C4-2B (cell line): Measurements from ENCODE around the gene SSBP3.

Experiments used
- H3K27ac ChIP-seq: fragments of 450-650 bp; 2 replicates; pipeline ENCODE4 v1.5.1; 2017
- CTCF ChIP-seq: fragments of 450-650 bp; conservative IDR thresholded peaks from 2 replicates; pipeline ENCODE4 v1.5.1; 2017; ENCODE audit warnings: mild to moderate bottlenecking
- ZFX ChIP-seq: fragments of 450-650 bp; IDR thresholded peaks from 2 replicates; pipeline ENCODE4 v1.6.1; 2017

The SSBP3 gene

DNA sequence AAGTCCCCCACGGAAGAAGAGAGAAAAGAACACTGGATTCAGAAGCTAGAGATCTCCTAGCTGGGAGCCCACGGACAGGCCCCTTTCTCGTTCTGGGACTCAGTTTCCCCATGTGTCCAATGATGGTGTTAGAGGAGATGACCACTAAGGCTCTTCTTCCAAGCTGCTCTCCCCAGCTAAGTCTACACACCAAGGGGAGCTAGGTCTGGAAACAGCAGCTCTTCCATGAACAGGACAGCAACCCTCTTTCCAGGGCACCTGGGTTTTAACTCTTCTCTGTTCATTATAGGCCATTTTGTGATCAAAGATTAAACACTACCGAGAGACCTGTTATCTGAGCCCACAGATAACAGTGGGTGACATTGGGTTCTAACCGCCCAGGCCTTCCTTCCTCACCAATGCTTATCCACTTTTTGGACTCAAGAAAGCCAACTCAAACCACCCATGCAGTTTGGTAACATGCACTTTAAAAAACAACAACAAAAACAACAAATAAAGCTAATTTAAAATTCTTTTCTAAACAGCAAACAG is 120.3 kb downstream of the SSBP3 start:
- TF ChIP-seq CTCF: no peak
- no peak for TF ChIP-seq ZFX
- H3K27ac ChIP-seq: no peak overlapping the region

GRCh38 chr1:54284781-54285529 is 121.2 kb downstream of the SSBP3 start:
- no peak overlapping the region for H3K27ac ChIP-seq
- no peak for TF ChIP-seq ZFX
- no peak for TF ChIP-seq CTCF

DNA sequence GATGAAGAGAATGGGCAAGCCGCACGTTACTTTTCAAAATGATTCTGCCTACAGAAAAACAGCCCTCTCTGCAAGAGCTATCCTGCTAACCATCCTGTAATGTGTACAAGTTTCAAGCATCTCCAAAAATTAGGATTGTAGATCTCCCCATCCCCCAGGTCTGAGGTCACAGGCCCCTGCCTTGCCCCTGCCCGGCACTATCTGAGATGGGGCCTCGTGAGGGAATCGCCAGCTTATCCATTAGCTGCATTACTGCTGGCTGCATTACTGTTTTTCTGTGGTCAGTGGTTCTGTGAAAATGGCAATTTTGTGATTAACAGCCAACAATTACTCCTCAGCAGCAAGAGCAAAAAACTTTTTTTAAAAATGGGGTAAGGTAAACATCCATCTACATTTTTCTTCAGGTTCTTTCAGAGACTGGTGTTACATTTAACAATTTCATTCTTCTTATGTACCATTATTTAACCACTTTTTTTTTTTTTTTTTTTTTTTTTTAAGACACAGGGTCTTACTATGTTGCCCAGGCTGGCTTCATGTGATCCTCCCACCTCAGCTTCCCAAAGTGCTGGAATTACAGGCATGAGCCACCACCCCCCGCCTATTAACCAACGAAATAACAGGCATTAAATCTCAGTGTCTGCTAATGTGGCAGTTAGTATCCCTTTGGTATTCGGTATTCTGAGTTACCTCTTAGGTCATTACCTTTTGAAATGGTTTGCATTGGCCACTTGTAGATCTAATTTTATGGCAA is 122.4 kb downstream of the SSBP3 start:
- H3K27ac ChIP-seq: no peak overlapping the region
- TF ChIP-seq CTCF (no peak), ZFX (no peak)

DNA sequence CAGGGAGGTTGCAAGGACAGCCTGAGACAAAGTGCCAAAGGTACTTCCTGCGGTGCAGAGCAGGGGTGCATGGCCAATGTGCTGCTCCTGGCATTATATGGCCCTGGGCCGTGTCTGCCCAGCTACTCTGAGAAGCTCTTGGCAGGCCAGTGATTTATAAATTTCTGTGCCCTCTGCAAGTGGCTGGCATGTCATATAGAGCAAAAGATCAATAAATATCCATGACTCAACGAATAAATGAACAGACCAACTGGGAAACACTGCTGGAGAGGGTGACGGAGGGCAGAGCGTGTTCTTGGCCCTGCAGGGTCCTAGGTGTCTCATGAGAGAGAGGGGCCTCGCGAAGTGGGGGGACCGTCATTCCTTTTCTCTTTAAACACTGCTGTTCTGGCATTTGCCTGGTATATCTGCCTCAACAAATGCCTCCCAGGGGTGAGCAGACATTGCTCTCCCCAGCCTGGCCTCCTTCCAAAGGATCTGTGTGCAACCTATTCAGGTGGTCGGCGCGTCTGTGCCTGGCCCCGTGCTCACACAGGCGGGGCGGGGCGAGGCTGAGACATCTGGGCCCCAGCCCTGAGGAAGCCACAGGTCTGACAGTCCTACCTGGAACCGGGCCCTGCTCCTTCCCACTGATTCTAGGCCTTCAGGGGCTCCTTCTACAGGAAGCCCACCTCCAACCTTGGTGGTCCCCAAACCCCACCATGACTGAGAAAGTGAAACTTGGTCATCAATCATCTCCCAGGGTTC is 123.9 kb downstream of the SSBP3 start:
- no peak overlapping the region for H3K27ac ChIP-seq
- TF ChIP-seq CTCF (no peak), ZFX (no peak)

- TF ChIP-seq ZFX: no peak
- TF ChIP-seq CTCF: no peak
- no peak overlapping the region for H3K27ac ChIP-seq
These were observed 125.5 kb downstream of the SSBP3 start for GRCh38 chr1:54280651-54281050.

DNA sequence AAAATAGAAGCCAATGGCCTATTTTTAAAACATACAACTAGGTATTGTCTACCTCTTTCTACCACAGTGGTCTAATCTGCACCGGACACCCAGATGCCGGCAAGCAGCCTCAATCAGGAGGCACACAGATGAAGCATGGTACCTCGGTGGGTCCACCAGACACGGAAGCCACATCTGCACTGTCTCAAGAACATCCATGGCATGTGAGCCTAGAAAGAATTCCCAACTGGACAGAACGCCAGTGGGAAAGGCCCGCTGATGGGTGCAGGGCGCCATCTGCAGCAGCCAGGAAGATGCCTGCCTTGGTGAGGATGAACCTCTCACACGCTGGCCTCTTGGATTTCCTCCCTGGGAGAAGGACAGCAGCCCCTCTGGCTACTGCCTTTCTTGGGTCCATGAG is 126.7 kb downstream of the SSBP3 start:
- TF ChIP-seq ZFX: no peak
- no peak for TF ChIP-seq CTCF
- H3K27ac ChIP-seq: peak overlapping the region; percentile 83
